Pancreas (tissue), 10 donors: ENCODE measurements around the gene DLST. TPM values are rescaled to one million over a fixed set of nuclear protein-coding genes. Genes with fewer than 3 reads are reported as not detected.

ENCODE experiments used
- ATAC-seq, 4 donors: fragments of 200-7000 bp; cut with Tn5 transposase; one replicate each; pipeline versions ENCODE4 v1.8.0 to v1.9.1; 2020; ENCODE audit warnings: mild to moderate bottlenecking in 4 of 4, moderate library complexity in 4 of 4
- DNase-seq, 6 donors: peaks; one replicate each; pipeline ENCODE4 v3.0.0-alpha.2; 2020
- FAIRE-seq: peaks from 2 replicates; lab custom pipeline; 2012; peaks lifted over from hg19 to GRCh38; lab: Jason Lieb, UNC
- H3K27ac ChIP-seq, 4 donors: fragments of 200-600 bp; sonication (generic); 1 replicate in 3 of 4; 2 replicates in 1 of 4; pipeline versions ENCODE4 v1.5.0 to v1.8.0; 2020
- H3K27me3 ChIP-seq, 4 donors: fragments of 200-600 bp; one replicate each; pipeline ENCODE4 v1.8.0; 2021
- H3K36me3 ChIP-seq, 3 donors: fragments of 200-600 bp; sonication (generic) in 1 of 3; one replicate each; pipeline versions ENCODE4 v1.5.0 to v1.8.0; 2020 to 2021
- H3K4me1 ChIP-seq, 3 donors: fragments of 200-600 bp; one replicate each; pipeline ENCODE4 v1.8.0; 2021
- H3K4me3 ChIP-seq, 4 donors: fragments of 200-600 bp; sonication (generic) in 2 of 4; one replicate each; pipeline versions ENCODE4 v1.5.0 to v1.8.0; 2020 to 2021
- H3K9me3 ChIP-seq, 4 donors: fragments of 200-600 bp; one replicate each; pipeline ENCODE4 v1.8.0; 2021
- WGBS, 2 donors: extraction: QIAGEN DNeasy Blood & Tissue Kit; methylation state at CpG; one replicate each; pipeline ENCODE4 v1.1.7; 2013; 5-methylcytosine and 5-hydroxymethylcytosine counted together
- intact Hi-C, 3 donors: fragments of 100-400 bp; cut with DNase I; formaldehyde crosslinking; loops; one replicate each; pipeline versions ENCODE4 v1.11.1 to v1.14.2; 2022
- polyA plus RNA-seq, 2 donors: library from polyadenylated mRNA; stranded (reverse); fragments of 200-250 nt; gene quantifications; one replicate each; pipeline ENCODE4 v1.2.3, GENCODE V29; 2013
- total RNA-seq, 6 donors: library from RNA; stranded (reverse); fragmentation: NEBNext Ultra II Directional in 4 of 6; extraction: Animal tissue kit (Norgen Biotek cat#: 25700) in 4 of 6; gene quantifications; one replicate each; pipeline versions ENCODE4 v1.2.1 to v1.2.4, GENCODE V29; 2021 to 2023
- TF ChIP-seq, protein P1 (sequence below), 4 donors: fragments of 200-600 bp; sonication (generic) in 3 of 4; IDR thresholded peaks; one replicate each; pipeline versions ENCODE4 v1.5.0 to v1.8.0; 2021; ENCODE audit warnings: antibody characterized with exemption in 4 of 4
- donor health status: healthy with polysubstance abuse.
- donor health status: DM: no; HTN: no; CAD: no; lungs with moderate emphysema.
- donor health status: DM: no; HTN: no; CAD: no.
- donor health status: control.
- donor health status: control.
- donor health status: Bipolar disorder and iron deficiency.
- donor health status: DM: yes; HTN: yes; CAD: no.
- donor health status: DM: no; HTN: no; CAD: no.
- donor health status: DM: no; HTN: no; CAD: no.
- donor health status: DM: yes; HTN: yes; CAD: no.

DLST gene
- total and polyA plus RNA-seq, 8 donors = 22.8 to 46.0 (median 38.6) TPM

DNA sequence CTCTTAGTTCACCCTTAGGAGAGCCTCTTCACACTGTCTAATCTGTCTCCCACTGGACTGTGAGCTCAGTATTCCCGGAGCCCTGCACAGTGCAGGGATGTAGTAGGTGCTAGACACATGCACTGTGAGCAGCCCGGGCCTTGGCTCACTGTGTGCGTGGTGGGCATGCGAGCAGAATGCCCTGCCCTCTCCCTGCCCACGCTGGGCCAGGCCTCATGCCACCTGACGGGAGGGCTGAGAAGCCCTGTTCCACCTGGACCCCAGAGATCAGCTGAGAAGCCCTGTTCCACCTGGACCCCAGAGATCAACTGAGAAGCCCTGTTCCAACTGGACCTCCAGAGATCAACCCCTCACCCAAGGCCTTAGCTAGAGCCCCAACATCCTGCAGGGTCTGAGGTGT is 30.4 kb downstream of the DLST start:
- Histone ChIP-seq H3K27me3 (no peaks in the 10 kb centered on the region), H3K36me3 (no peaks in the 10 kb centered on the region), H3K4me1 (peaks cover 0 to 3% (median 0%) of the 10 kb centered on the region in 3 donors), H3K27ac (no peak overlapping the region), H3K9me3 (no peaks in the 10 kb centered on the region), H3K4me3 (no peak overlapping the region)
- DNase-seq = no peak
- FAIRE-seq = no peak
- TF ChIP-seq, protein P1, sequence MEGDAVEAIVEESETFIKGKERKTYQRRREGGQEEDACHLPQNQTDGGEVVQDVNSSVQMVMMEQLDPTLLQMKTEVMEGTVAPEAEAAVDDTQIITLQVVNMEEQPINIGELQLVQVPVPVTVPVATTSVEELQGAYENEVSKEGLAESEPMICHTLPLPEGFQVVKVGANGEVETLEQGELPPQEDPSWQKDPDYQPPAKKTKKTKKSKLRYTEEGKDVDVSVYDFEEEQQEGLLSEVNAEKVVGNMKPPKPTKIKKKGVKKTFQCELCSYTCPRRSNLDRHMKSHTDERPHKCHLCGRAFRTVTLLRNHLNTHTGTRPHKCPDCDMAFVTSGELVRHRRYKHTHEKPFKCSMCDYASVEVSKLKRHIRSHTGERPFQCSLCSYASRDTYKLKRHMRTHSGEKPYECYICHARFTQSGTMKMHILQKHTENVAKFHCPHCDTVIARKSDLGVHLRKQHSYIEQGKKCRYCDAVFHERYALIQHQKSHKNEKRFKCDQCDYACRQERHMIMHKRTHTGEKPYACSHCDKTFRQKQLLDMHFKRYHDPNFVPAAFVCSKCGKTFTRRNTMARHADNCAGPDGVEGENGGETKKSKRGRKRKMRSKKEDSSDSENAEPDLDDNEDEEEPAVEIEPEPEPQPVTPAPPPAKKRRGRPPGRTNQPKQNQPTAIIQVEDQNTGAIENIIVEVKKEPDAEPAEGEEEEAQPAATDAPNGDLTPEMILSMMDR (IDR thresholded peaks at IDR 0.05) = no peak
- WGBS, 2 donors = 86 to 92% methylated on average over 6 of the region's 6 CpGs
- intact Hi-C loops = loop anchor here in 2 of 3 donors (10.0 kb wide), 1 partner anchor 173 kb away; no protein-coding TSS in a partner anchor
- no peak for ATAC-seq

DNA sequence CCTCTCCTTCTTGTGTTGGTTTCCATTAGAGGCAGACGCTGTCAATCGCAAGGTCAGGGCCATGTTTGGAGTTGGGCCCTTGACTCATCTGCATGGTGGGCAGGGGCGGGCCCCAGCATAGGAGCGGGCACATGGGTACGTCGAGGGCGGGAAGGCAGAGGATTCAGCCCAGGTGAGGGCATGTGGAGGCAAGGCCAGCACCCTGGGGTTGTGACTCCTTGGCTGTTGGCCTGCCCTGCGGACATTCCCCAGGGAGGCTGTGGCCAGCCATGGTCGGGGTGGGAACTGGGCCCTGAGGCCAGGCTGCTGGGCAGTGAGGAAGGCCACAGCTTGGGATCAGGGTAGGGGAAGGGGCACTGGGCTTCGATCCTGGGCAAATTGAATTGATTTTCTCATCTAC is 31.1 kb downstream of the DLST start:
- no peaks in the 10 kb centered on the region for H3K9me3 ChIP-seq
- FAIRE-seq (no peak), DNase-seq (peak in 1 of 6 donors; percentile 50), ATAC-seq (no peak)
- no peak overlapping the region for H3K27ac ChIP-seq
- H3K4me1 ChIP-seq = peaks cover 0 to 3% (median 0%) of the 10 kb centered on the region in 3 donors
- TF ChIP-seq, protein P1 (IDR thresholded peaks at IDR 0.05) = no peak
- H3K4me3 ChIP-seq = no peak overlapping the region
- intact Hi-C loops = loop anchor here in 2 of 3 donors (10.0 kb wide), 1 partner anchor 172 kb away; no protein-coding TSS in a partner anchor
- H3K36me3 ChIP-seq = no peaks in the 10 kb centered on the region
- H3K27me3 ChIP-seq = no peaks in the 10 kb centered on the region
- 86 to 96% methylated on average over 10 of the region's 10 CpGs for WGBS, 2 donors

DNA sequence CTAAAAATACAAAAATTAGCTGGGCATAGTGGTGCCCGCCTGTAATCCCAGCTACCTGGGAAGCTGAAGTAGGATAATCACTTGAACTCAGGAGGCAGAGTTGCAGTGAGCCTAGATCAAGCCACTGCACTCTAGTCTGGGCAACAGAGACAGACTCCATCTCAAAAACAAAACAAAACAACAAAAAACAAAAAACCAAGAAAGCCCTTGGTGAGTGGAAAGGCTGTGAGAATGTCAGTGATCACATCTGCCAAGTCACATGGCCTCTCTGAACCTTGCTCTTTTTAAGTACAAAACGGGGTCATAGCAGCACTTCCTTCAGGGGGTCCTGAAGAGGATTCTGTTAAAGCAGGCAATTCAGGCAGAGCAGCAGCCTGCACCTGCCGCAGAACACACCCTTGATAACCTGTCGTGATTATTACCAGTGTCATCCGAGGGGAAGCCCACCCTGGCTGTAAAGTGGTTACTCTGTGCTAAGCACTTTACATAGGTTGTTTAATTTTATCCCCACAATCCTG is 31.7 kb downstream of the DLST start:
- TF ChIP-seq, protein P1 (IDR thresholded peaks at IDR 0.05) = no peak
- WGBS, 2 donors = 73 to 75% methylated on average over 5 of the region's 5 CpGs
- FAIRE-seq (no peak), DNase-seq (no peak), ATAC-seq (no peak)
- H3K4me3 ChIP-seq = no peak overlapping the region
- H3K4me1 ChIP-seq = peaks cover 0 to 3% (median 0%) of the 10 kb centered on the region in 3 donors
- no peaks in the 10 kb centered on the region for H3K36me3 ChIP-seq
- no peaks in the 10 kb centered on the region for H3K27me3 ChIP-seq
- H3K9me3 ChIP-seq = no peaks in the 10 kb centered on the region
- H3K27ac ChIP-seq = no peak overlapping the region
- intact Hi-C loops = loop anchor here in 2 of 3 donors (10.0 kb wide), 1 partner anchor 171 kb away; no protein-coding TSS in a partner anchor

DNA sequence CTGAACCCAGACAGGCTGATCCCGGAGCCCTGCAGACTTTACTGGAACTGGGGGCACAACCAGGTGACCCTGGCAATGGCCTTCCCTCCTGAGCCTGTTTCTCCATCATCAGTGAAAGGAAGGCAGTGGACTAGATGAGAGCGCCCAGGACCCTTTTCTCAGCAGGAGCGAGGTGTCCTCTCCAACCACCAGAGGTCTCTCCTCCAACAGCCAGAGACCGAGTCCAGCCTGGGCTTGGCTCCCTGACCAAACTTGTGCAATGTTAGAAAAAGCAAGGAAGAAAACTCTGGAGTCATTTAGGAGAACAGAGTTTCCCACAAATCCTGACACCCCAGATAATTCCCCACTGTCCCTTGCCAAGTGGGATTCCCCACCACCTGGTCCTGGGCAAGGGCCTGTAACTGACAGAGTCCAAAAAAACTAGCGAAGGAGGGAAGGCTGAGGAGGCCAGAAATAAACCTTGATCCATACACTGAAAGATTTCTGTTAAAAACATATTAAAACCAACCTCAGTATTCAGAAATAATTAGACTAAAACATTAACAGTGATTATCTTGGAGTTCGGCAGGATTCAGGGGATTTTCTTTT is 32.4 kb downstream of the DLST start:
- WGBS, 2 donors = 62 to 66% methylated on average over 6 of the region's 6 CpGs
- Histone ChIP-seq H3K9me3 (no peaks in the 10 kb centered on the region), H3K4me3 (no peak overlapping the region), H3K27me3 (no peaks in the 10 kb centered on the region), H3K36me3 (no peaks in the 10 kb centered on the region), H3K27ac (no peak overlapping the region), H3K4me1 (peaks cover 0 to 3% (median 0%) of the 10 kb centered on the region in 3 donors)
- DNase-seq = peak in 2 of 6 donors; percentile 44 to 57
- FAIRE-seq = no peak
- TF ChIP-seq, protein P1 (IDR thresholded peaks at IDR 0.05) = peak; percentile 13 to 38 (median 21)
- ATAC-seq = peak in 3 of 4 donors; percentile 75 to 86 (median 78)
- intact Hi-C loops = loop anchor here in 2 of 3 donors (10.0 kb wide), 1 partner anchor 171 kb away; no protein-coding TSS in a partner anchor

DNA sequence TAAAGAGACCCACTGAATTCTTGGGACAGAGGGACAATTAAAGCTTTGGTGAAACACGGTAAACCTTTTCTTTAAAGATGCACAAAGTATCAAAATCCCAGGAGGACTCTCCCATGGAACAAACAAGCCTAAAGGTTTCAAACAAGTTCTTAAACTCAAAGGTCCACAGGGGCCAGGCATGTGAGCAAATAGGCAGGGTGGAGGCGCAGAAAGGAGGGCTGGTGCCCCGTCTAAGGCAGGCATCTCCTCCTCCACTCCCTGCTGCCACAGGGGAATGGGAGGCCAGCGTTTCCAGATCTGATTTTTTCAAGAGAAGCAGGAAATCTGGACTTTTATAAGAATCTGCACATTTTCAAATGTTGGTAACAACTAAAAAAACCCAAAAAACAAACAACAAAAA is 33.7 kb downstream of the DLST start:
- ATAC-seq = no peak
- TF ChIP-seq, protein P1 (IDR thresholded peaks at IDR 0.05) = no peak
- H3K9me3 ChIP-seq = no peaks in the 10 kb centered on the region
- H3K27me3 ChIP-seq = no peaks in the 10 kb centered on the region
- intact Hi-C loops = loop anchor here in 2 of 3 donors (10.0 kb wide), 1 partner anchor 169 kb away; no protein-coding TSS in a partner anchor
- 81 to 86% methylated on average over 4 of the region's 4 CpGs for WGBS, 2 donors
- H3K4me3 ChIP-seq = no peak overlapping the region
- no peak for DNase-seq
- peaks cover 0 to 3% (median 0%) of the 10 kb centered on the region in 3 donors for H3K4me1 ChIP-seq
- H3K27ac ChIP-seq = no peak overlapping the region
- no peak for FAIRE-seq
- H3K36me3 ChIP-seq = no peaks in the 10 kb centered on the region
